HK-2 (cell line): ENCODE measurements around the gene ADAMTSL1.

Experiments
- DNase-seq: peaks from one replicate; pipeline ENCODE4 v3.0.0-alpha.2; 2018; ENCODE audit not compliant: unreplicated experiment

ADAMTSL1 gene

GRCh38 chr9:18806232-18807080 is 332.5 kb downstream of the ADAMTSL1 start:
- no peak for DNase-seq

GRCh38 chr9:18810581-18810980 is 336.6 kb downstream of the ADAMTSL1 start:
- no peak for DNase-seq

GRCh38 chr9:18811171-18811570 is 337.2 kb downstream of the ADAMTSL1 start:
- no peak for DNase-seq

- DNase-seq: no peak
These were observed 345.5 kb downstream of the ADAMTSL1 start for GRCh38 chr9:18819418-18819817.

- DNase-seq: no peak
These were observed 346.7 kb downstream of the ADAMTSL1 start for GRCh38 chr9:18820566-18821095.

GRCh38 chr9:18821788-18822187 is 347.8 kb downstream of the ADAMTSL1 start:
- no peak for DNase-seq

- DNase-seq: no peak
These were observed 348.9 kb downstream of the ADAMTSL1 start for GRCh38 chr9:18822850-18823249.

- DNase-seq: no peak
These were observed 350.2 kb downstream of the ADAMTSL1 start for GRCh38 chr9:18824095-18824666.

- DNase-seq: no peak
These were observed 351.8 kb downstream of the ADAMTSL1 start for GRCh38 chr9:18825656-18826170.

- no peak for DNase-seq
These were observed 352.3 kb downstream of the ADAMTSL1 start for GRCh38 chr9:18826248-18826647.

GRCh38 chr9:18829066-18829465 is 355.1 kb downstream of the ADAMTSL1 start:
- no peak for DNase-seq

GRCh38 chr9:18829873-18830272 is 355.9 kb downstream of the ADAMTSL1 start:
- DNase-seq: no peak

- DNase-seq: no peak
These were observed 360.9 kb downstream of the ADAMTSL1 start for GRCh38 chr9:18834740-18835361.

GRCh38 chr9:18837402-18837801 is 363.4 kb downstream of the ADAMTSL1 start:
- DNase-seq: no peak

- DNase-seq: no peak
These were observed 373.8 kb downstream of the ADAMTSL1 start for GRCh38 chr9:18847576-18848275.

GRCh38 chr9:18848657-18849056 is 374.7 kb downstream of the ADAMTSL1 start:
- DNase-seq: no peak

- no peak for DNase-seq
These were observed 375.3 kb downstream of the ADAMTSL1 start for GRCh38 chr9:18849270-18849669.

GRCh38 chr9:18849890-18850677 is 376.1 kb downstream of the ADAMTSL1 start:
- DNase-seq: no peak

- no peak for DNase-seq
These were observed 377.3 kb downstream of the ADAMTSL1 start for GRCh38 chr9:18851069-18851795.

GRCh38 chr9:18855656-18856055 is 381.7 kb downstream of the ADAMTSL1 start:
- DNase-seq: no peak
